Glutamatergic neuron (in vitro differentiated cells): Measurements from ENCODE around the gene KNDC1. TPM values are rescaled to one million over a fixed set of nuclear protein-coding genes. Genes with fewer than 3 reads are reported as not detected.
A peak's percentile ranks its signal among the peaks of the same experiment; 100 is the strongest.

Experiments
- DNase-seq: peaks from one replicate; pipeline ENCODE4 v3.0.0; 2022
- H3K27ac Mint-ChIP-seq: one replicate; pipeline ENCODE4 v1.8.0; 2020; ENCODE audit warnings: mild to moderate bottlenecking, mixed read lengths, inconsistent platforms; ENCODE audit not compliant: unreplicated experiment
- H3K27me3 Mint-ChIP-seq: one replicate; pipeline ENCODE4 v1.8.0; 2020; ENCODE audit warnings: mild to moderate bottlenecking, moderate library complexity, mixed read lengths, inconsistent platforms; ENCODE audit not compliant: unreplicated experiment
- H3K36me3 Mint-ChIP-seq: one replicate; pipeline ENCODE4 v1.8.0; 2020; ENCODE audit warnings: mild to moderate bottlenecking, mixed read lengths, inconsistent platforms; ENCODE audit not compliant: unreplicated experiment
- H3K4me1 Mint-ChIP-seq: one replicate; pipeline ENCODE4 v1.8.0; 2020; ENCODE audit warnings: mild to moderate bottlenecking, low read depth, mixed read lengths, inconsistent platforms; ENCODE audit not compliant: unreplicated experiment
- H3K4me3 Mint-ChIP-seq: one replicate; pipeline ENCODE4 v1.8.0; 2020; ENCODE audit warnings: mild to moderate bottlenecking, mixed read lengths, inconsistent platforms; ENCODE audit not compliant: unreplicated experiment
- H3K9me3 Mint-ChIP-seq: one replicate; pipeline ENCODE4 v1.8.0; 2020; ENCODE audit warnings: mild to moderate bottlenecking, moderate library complexity, mixed read lengths, inconsistent platforms; ENCODE audit not compliant: unreplicated experiment
- CTCF ChIP-seq: fragments of 200-600 bp; sonication (generic); IDR thresholded peaks from one replicate; pipeline ENCODE4 v1.5.0; 2021; ENCODE audit not compliant: partially characterized antibody, unreplicated experiment
- total RNA-seq: library from RNA; stranded (reverse); fragmentation: NEBNext Ultra II Directional; extraction: Animal tissue kit (Norgen Biotek cat#: 25700); gene quantifications from one replicate; pipeline ENCODE4 v1.2.1, GENCODE V29; 2021; ENCODE audit not compliant: unreplicated experiment

Gene KNDC1
- total RNA-seq, 1 donor from 2014 or later = 7.4 TPM

- DNase-seq = no peak
- Mint-ChIP-seq H3K27ac (no peak overlapping the region), H3K27me3 (peaks cover 11% of the 10 kb centered on the region), H3K36me3 (no peaks in the 10 kb centered on the region), H3K4me3 (no peak overlapping the region), H3K4me1 (peaks cover 7% of the 10 kb centered on the region), H3K9me3 (peaks cover 5% of the 10 kb centered on the region)
- no peak for TF ChIP-seq CTCF
These were observed 85.6 kb downstream of the KNDC1 start for GRCh38 chr10:133245439-133246235.

GRCh38 chr10:133246236-133246626, 86.2 kb downstream of the KNDC1 start:
- H3K4me3 Mint-ChIP-seq = no peak overlapping the region
- peaks cover 11% of the 10 kb centered on the region for H3K27me3 Mint-ChIP-seq
- H3K36me3 Mint-ChIP-seq = no peaks in the 10 kb centered on the region
- no peak for DNase-seq
- H3K9me3 Mint-ChIP-seq = peaks cover 5% of the 10 kb centered on the region
- peaks cover 7% of the 10 kb centered on the region for H3K4me1 Mint-ChIP-seq
- no peak for TF ChIP-seq CTCF
- peak overlapping the region; percentile 52 for H3K27ac Mint-ChIP-seq

- Mint-ChIP-seq H3K4me3 (no peak overlapping the region), H3K4me1 (peaks cover 7% of the 10 kb centered on the region), H3K27me3 (peaks cover 11% of the 10 kb centered on the region), H3K27ac (no peak overlapping the region), H3K36me3 (no peaks in the 10 kb centered on the region), H3K9me3 (peaks cover 5% of the 10 kb centered on the region)
- no peak for DNase-seq
- TF ChIP-seq CTCF = no peak
These were observed 87.8 kb downstream of the KNDC1 start for GRCh38 chr10:133247681-133248333.

- no peak overlapping the region for H3K4me3 Mint-ChIP-seq
- H3K9me3 Mint-ChIP-seq = peaks cover 3% of the 10 kb centered on the region
- no peak overlapping the region for H3K27ac Mint-ChIP-seq
- no peak for TF ChIP-seq CTCF
- DNase-seq = no peak
- H3K36me3 Mint-ChIP-seq = no peaks in the 10 kb centered on the region
- H3K4me1 Mint-ChIP-seq = peaks cover 5% of the 10 kb centered on the region
- peaks cover 7% of the 10 kb centered on the region for H3K27me3 Mint-ChIP-seq
These were observed 88.3 kb downstream of the KNDC1 start for GRCh38 chr10:133248334-133248715.
